Esophagus muscularis mucosa (tissue), 4 donors: ENCODE data around the gene TFAP2B. TPM values are rescaled to one million over a fixed set of nuclear protein-coding genes. Genes with fewer than 3 reads are reported as not detected.

Experiments used
- DNase-seq: peaks from one replicate; pipeline ENCODE4 v3.0.0-alpha.2; 2017; ENCODE audit errors: extremely low spot score
- H3K27ac ChIP-seq, 4 donors: fragments of 200-600 bp; sonication (generic); replicated peaks in 1 of 4; 1 replicate in 3 of 4; 2 replicates in 1 of 4; pipeline ENCODE4 v1.5.1; 2016 to 2019; ENCODE audit warnings: mild to moderate bottlenecking in 1 of 4
- H3K27me3 ChIP-seq, 4 donors: fragments of 200-600 bp; sonication (generic); one replicate each; pipeline versions ENCODE4 v1.5.1 to v1.6.0; 2016 to 2019
- H3K36me3 ChIP-seq, 4 donors: fragments of 200-600 bp; sonication (generic); one replicate each; pipeline ENCODE4 v1.5.1; 2016 to 2019
- H3K4me1 ChIP-seq, 4 donors: fragments of 200-600 bp; sonication (generic); one replicate each; pipeline ENCODE4 v1.5.1; 2016 to 2019
- H3K4me3 ChIP-seq, 4 donors: fragments of 200-600 bp; sonication (generic); 1 replicate in 2 of 4; 2 replicates in 2 of 4; pipeline ENCODE4 v1.5.1; 2016 to 2019; ENCODE audit warnings: mild to moderate bottlenecking in 4 of 4, moderate library complexity in 1 of 4
- H3K9me3 ChIP-seq, 4 donors: fragments of 200-600 bp; sonication (generic); 1 replicate in 3 of 4; 2 replicates in 1 of 4; pipeline ENCODE4 v1.5.1; 2016 to 2019
- CTCF ChIP-seq, 3 experiments: fragments of 200-600 bp in 2 of 3; fragments of 450-650 bp in 1 of 3; sonication (generic) in 2 of 3; IDR thresholded peaks; one replicate each; pipeline ENCODE4 v1.5.1; 2017 to 2019; ENCODE audit warnings: antibody characterized with exemption in 3 of 3, mild to moderate bottlenecking in 2 of 3, moderate library complexity in 1 of 3
- EP300 ChIP-seq: sonication (generic); formaldehyde crosslinking; IDR thresholded peaks from one replicate; pipeline ENCODE4 v1.6.1; 2017; ENCODE audit warnings: antibody characterized with exemption
- POLR2A ChIP-seq: fragments of 450-650 bp; IDR thresholded peaks from one replicate; pipeline ENCODE4 v1.6.1; 2017; ENCODE audit warnings: antibody characterized with exemption, moderate library complexity, mild to moderate bottlenecking, low read depth
- POLR2AphosphoS5 ChIP-seq, 2 donors: sonication (generic); formaldehyde crosslinking; IDR thresholded peaks; one replicate each; pipeline ENCODE4 v1.6.1; 2017; ENCODE audit warnings: antibody characterized with exemption in 2 of 2
- WGBS: methylation state at CpG from one replicate; pipeline ENCODE4 v1.1.5; 2018; 5-methylcytosine and 5-hydroxymethylcytosine counted together
- intact Hi-C: fragments of 100-400 bp; cut with DNase I; formaldehyde crosslinking; loops from one replicate; pipeline ENCODE4 v1.15.1; 2023
- total RNA-seq, 4 donors: library from RNA; depleted of rRNA; stranded (reverse); fragments of >200 nt; gene quantifications; one replicate each; pipeline versions ENCODE4 v1.1.0 to v1.2.1, GENCODE V29; 2016

TFAP2B gene
- total RNA-seq, 4 donors from 2014 or later = not detected

GRCh38 chr6:50847890-50848594, 29.4 kb downstream of the TFAP2B start:
- intact Hi-C loops = no loop called here
- H3K9me3 ChIP-seq = no peaks in the 10 kb centered on the region
- no peaks in the 10 kb centered on the region for H3K36me3 ChIP-seq
- DNase-seq = no peak
- H3K27me3 ChIP-seq = peaks cover 10 to 100% (median 67%) of the 10 kb centered on the region in 4 donors
- no peak for TF ChIP-seq POLR2AphosphoS5 (IDR thresholded peaks at IDR 0.05)
- TF ChIP-seq EP300 = no peak
- no peak for TF ChIP-seq CTCF (IDR thresholded peaks at IDR 0.05)
- TF ChIP-seq POLR2A = no peak
- peaks cover 9 to 24% (median 22%) of the 10 kb centered on the region in 4 donors for H3K4me1 ChIP-seq
- no peak overlapping the region for H3K27ac ChIP-seq
- 14% methylated on average over 7 of the region's 7 CpGs for WGBS
- H3K4me3 ChIP-seq = no peak overlapping the region

- Histone ChIP-seq H3K36me3 (no peaks in the 10 kb centered on the region), H3K27ac (no peak overlapping the region), H3K9me3 (no peaks in the 10 kb centered on the region), H3K4me1 (peaks cover 9 to 24% (median 21%) of the 10 kb centered on the region in 4 donors), H3K4me3 (no peak overlapping the region), H3K27me3 (peaks cover 10 to 99% (median 61%) of the 10 kb centered on the region in 4 donors)
- 7% methylated on average over 27 of the region's 27 CpGs for WGBS
- DNase-seq = no peak
- TF ChIP-seq CTCF (IDR thresholded peaks at IDR 0.05) (no peak), EP300 (no peak), POLR2AphosphoS5 (IDR thresholded peaks at IDR 0.05) (no peak), POLR2A (no peak)
- intact Hi-C loops = no loop called here
These were observed 30.5 kb downstream of the TFAP2B start for GRCh38 chr6:50848989-50849795.

- Histone ChIP-seq H3K27ac (no peak overlapping the region), H3K36me3 (no peaks in the 10 kb centered on the region), H3K4me1 (peaks cover 9 to 24% (median 21%) of the 10 kb centered on the region in 4 donors), H3K9me3 (no peaks in the 10 kb centered on the region), H3K4me3 (peak overlapping the region; percentile 14 to 43 (median 37)), H3K27me3 (peaks cover 10 to 98% (median 58%) of the 10 kb centered on the region in 4 donors)
- DNase-seq = no peak
- TF ChIP-seq EP300 = no peak
- no peak for TF ChIP-seq CTCF (IDR thresholded peaks at IDR 0.05)
- TF ChIP-seq POLR2AphosphoS5 (IDR thresholded peaks at IDR 0.05) = no peak
- intact Hi-C loops = no loop called here
- WGBS = 3% methylated on average over 22 of the region's 22 CpGs
These were observed 31.1 kb downstream of the TFAP2B start for GRCh38 chr6:50849796-50850180.

GRCh38 chr6:50850223-50851048, 31.8 kb downstream of the TFAP2B start:
- TF ChIP-seq POLR2A (no peak), EP300 (no peak), POLR2AphosphoS5 (IDR thresholded peaks at IDR 0.05) (no peak), CTCF (IDR thresholded peaks at IDR 0.05) (no peak)
- Histone ChIP-seq H3K9me3 (no peaks in the 10 kb centered on the region), H3K27ac (no peak overlapping the region), H3K4me1 (peaks cover 9 to 24% (median 21%) of the 10 kb centered on the region in 4 donors), H3K36me3 (no peaks in the 10 kb centered on the region), H3K4me3 (peak overlapping the region; percentile 14 to 43 (median 37)), H3K27me3 (peaks cover 10 to 94% (median 53%) of the 10 kb centered on the region in 4 donors)
- intact Hi-C loops = no loop called here
- no peak for DNase-seq
- 6% methylated on average over 21 of the region's 55 CpGs for WGBS
